ENCODE measurements around the gene ST6GAL2. TPM values are rescaled to one million over a fixed set of nuclear protein-coding genes. Genes with fewer than 3 reads are reported as not detected.

The ST6GAL2 gene, protein sequence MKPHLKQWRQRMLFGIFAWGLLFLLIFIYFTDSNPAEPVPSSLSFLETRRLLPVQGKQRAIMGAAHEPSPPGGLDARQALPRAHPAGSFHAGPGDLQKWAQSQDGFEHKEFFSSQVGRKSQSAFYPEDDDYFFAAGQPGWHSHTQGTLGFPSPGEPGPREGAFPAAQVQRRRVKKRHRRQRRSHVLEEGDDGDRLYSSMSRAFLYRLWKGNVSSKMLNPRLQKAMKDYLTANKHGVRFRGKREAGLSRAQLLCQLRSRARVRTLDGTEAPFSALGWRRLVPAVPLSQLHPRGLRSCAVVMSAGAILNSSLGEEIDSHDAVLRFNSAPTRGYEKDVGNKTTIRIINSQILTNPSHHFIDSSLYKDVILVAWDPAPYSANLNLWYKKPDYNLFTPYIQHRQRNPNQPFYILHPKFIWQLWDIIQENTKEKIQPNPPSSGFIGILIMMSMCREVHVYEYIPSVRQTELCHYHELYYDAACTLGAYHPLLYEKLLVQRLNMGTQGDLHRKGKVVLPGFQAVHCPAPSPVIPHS
- total RNA-seq (2022; extraction: Qiagen RNA extraction), result 14.9 to 29.3 TPM (median 21.2 TPM) in 5 replicates

DNA sequence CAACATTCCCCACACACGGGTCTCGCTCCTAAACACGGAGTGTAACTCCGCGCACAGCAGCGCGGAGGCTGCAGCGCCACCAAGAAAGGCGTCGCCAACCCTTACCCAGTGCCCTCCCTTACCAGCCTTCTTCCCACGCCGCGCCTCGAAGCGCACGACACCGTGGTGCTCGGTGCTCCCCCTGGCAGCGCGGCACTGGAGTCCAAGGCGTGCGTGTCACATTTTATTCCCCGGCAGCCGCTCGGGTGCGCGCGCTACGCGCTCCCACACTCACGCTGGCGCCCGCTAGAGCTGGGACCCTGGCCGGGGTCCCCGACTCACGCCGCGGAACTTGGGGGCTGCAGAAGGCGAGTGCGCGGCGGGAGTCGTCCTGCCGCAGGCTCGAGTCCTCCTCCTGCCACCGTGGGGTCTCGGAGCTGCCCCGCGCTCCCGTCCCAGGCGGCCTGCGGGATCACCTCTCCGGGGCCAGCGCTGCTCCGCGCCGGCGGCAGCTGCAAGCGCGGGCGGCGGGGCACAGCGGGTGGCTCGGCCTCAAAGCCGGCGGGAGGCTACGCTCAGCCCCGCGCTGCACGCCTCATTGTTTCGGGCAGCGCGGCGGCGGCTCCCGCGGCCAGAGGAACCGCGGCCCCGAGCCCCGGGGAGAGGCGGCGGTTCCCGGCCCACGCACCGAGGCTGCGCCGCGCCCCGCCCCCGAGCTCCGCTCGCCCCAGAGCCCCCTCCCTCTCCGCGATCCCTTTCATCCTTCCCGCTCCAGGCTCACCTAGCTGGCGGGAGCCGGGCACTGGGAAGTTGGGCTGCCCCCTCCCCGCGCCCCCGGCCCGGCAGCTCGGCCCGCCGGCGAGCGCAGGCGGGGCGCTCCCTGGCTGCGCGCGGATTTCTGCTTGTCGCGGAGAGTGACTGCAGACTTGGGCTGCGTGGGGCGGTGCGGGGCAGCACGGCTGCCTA lies at the start of gene ST6GAL2:
TSS of gene ST6GAL2 (minus strand) at position 197 of the 945 bp plus-strand sequence. CDS start 42,190 bp downstream, outside the sequence.

All from A549 treated with CORT108297 at 1 μM for 4 hours (cell line).